ENCODE data around the gene MYT1.

Gene MYT1

DNA sequence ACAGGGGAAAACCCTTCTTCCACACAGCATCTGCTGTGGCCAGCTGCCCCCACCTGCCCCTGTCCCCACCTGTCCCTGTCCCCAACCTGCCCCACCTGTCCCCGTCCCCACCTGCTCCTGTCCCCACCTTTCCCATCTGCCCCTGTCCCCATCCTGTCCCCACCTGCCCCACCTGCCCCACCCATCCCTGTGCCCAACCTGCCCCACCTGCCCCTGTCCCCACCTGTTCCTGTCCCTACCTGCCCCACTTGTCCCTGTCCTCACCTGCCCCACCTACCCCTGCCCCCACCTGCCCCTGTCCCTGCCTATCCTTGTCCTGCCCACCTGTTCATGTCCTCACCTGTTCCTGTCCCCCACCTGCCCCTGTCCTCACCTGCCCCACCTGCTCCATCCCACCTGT is 6.4 kb upstream of the MYT1 start:
- TF ChIP-seq, protein P1, sequence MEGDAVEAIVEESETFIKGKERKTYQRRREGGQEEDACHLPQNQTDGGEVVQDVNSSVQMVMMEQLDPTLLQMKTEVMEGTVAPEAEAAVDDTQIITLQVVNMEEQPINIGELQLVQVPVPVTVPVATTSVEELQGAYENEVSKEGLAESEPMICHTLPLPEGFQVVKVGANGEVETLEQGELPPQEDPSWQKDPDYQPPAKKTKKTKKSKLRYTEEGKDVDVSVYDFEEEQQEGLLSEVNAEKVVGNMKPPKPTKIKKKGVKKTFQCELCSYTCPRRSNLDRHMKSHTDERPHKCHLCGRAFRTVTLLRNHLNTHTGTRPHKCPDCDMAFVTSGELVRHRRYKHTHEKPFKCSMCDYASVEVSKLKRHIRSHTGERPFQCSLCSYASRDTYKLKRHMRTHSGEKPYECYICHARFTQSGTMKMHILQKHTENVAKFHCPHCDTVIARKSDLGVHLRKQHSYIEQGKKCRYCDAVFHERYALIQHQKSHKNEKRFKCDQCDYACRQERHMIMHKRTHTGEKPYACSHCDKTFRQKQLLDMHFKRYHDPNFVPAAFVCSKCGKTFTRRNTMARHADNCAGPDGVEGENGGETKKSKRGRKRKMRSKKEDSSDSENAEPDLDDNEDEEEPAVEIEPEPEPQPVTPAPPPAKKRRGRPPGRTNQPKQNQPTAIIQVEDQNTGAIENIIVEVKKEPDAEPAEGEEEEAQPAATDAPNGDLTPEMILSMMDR (conservative IDR thresholded peaks at IDR 0.05; ENCODE audit: low read depth), result no peak
- H3K27ac ChIP-seq, result no peak overlapping the region
- ChIA-PET CTCF (no interaction called here), POLR2A (ENCODE audit: low non-redundant PET) (no interaction called here)
- no peak for DNase-seq (ENCODE audit: low spot score)

DNA sequence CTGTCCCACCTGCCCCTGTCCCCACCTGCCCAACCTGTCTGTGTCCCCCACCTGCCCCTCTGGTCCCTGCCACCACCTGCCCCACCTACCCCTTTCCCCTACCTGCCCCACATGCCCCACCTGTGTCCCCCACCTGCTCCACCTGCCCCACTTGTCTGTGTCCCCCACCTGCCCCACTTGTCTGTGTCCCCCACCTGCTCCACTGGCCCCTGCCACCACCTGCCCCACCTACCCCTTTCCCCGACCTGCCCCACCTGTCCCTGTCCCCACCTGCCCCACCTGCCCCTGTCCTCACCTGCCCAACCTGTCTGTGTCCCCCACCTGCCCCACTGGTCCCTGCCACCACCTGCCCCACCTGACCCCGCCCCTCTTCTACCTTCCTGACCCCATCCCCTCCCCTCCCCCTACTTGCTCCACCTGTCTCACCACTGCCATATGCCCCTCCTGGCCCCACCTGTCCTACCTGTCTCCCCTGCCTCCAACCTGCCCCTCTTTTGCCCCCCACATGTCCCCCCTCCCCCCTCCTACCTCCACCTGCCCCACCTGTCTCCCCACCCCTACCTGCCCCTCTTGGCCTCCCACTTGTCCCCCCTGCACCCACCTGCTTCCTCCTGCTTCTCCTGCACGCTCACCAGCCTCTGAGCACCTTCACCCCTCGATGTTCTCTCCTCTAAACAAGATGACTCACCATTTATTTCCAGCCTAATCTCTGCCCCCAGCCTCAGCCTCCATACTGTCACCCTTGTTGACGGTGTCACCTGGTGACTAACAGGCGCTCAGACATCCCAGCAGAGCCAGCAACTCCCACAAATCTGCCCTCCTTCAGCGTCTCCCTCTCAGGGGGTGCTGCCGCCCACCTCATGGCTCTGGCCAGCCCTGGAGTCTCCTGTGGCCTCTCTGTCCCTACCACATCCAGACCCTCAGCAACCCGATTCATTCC is 5.6 kb upstream of the MYT1 start:
- TF ChIP-seq, protein P1 (conservative IDR thresholded peaks at IDR 0.05; ENCODE audit: low read depth), result no peak
- ChIA-PET CTCF (interaction anchor here (1.0 kb wide), 1 partner anchor 185 kb away, joined by 3 read pairs; no protein-coding TSS in a partner anchor), POLR2A (ENCODE audit: low non-redundant PET) (no interaction called here)
- no peak for DNase-seq (ENCODE audit: low spot score)
- H3K27ac ChIP-seq, result no peak overlapping the region

DNA sequence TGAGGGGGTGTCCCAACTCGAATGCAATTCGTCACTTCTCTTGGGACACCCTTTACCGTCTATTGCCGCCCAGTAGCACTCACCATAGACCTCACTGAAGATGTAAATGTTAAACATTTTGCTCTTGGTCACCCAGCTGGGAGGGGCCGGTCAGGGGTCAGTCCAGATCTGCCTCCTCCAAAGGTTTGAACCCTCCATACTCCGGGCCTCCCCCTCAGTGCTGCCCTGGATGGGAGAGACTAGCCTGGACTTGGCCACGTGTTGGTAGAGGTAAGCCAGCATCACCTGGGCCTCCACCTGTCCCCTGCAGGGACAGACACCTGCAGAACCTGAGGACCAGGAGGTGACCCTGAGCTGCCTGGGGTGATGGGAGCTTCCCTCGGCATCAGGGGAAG is 5.0 kb upstream of the MYT1 start:
- TF ChIP-seq, protein P1 (conservative IDR thresholded peaks at IDR 0.05; ENCODE audit: low read depth), result no peak
- ChIA-PET CTCF (interaction anchor here (1.0 kb wide), 1 partner anchor 186 kb away, joined by 3 read pairs; no protein-coding TSS in a partner anchor), POLR2A (ENCODE audit: low non-redundant PET) (no interaction called here)
- no peak overlapping the region for H3K27ac ChIP-seq
- no peak for DNase-seq (ENCODE audit: low spot score)

DNA sequence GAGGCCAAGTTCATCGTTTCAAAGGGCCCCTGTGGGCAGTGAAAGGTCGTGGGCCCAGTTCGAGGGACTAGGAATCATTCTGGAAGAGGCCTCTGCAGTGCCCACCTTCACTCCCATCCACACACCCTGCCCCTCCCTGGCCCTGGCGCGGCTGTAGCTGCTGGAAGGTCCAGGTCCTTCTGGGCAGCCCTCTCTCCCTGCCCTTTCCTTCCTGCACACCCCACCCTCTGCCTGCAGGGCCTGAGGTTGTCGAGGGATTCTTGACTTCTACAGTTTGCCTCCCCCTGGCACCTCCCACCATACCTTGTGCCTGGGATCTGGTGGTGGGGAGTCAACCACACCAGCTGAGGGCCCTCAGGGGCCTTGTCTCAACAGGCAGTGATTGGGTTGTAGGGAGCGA is 4.5 kb upstream of the MYT1 start:
- ChIA-PET CTCF (interaction anchor here (1.0 kb wide), 1 partner anchor 186 kb away, joined by 3 read pairs; no protein-coding TSS in a partner anchor), POLR2A (ENCODE audit: low non-redundant PET) (no interaction called here)
- DNase-seq (ENCODE audit: low spot score), result no peak
- TF ChIP-seq, protein P1 (conservative IDR thresholded peaks at IDR 0.05; ENCODE audit: low read depth), result no peak
- H3K27ac ChIP-seq, result no peak overlapping the region

DNA sequence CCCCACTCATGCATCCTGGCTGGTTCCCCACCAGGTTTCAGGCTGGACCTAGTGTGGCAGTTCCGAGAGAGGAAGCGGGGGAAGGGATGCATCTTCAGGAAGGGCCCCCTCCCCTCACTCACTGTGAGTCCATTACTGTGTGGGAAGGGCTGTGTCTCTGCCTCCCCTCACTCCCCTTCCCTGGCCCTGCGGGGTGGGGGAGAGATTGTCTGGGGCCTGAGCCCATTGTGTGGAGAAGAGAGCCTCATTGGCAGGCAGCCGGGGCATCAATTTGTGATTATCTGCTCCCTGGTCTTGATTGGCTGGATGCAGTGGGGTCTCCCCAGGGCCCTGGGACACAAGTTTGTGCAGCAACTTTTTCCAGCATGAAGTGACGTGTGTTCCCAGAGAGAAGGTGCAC is 4.1 kb upstream of the MYT1 start:
- ChIA-PET CTCF (interaction anchor here (0.6 to 1.0 kb wide), 2 partner anchors 14 to 187 kb away, joined by 3 read pairs; no protein-coding TSS in a partner anchor), POLR2A (ENCODE audit: low non-redundant PET) (no interaction called here)
- no peak for DNase-seq (ENCODE audit: low spot score)

DNA sequence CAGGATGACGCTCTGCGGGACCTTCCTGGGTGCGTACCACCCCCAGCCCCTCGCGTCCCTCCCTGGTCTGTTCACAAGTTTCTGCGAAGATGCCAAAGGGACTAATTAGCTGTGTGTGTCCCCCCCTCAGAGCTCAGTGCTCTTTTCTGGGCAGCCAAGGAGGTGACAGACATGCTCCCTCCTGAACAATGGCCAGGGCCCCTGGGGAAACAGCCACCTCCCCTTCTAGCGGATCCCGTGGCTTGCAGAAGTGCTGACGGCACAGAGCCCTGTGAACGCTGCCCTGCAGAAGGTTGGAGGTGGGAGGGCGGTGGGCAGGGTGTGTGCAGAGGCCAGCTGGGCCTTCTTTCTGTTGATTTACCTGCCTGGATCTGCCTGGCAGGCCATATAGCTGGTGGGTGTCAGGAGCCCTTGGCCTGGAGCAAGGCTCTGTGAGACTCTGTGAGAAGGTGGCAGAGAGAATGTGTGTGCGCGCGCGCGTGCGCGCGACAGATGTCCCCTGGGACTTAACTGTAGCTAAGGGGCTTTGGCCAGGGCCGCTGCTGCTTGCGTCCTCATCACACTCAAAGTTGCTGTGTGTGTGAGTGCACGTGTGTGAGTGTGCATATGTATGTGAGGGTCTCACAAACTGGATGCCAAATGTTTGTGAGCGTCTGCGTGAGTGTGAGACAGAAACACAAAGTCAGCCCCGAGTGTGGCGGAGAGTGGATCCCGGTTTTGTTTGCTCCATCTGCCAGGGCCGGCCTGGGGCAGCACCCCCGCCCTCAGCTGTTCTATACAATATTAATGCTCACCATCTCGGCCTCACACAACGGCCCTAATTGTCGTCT is 3.5 kb upstream of the MYT1 start:
- TF ChIP-seq, protein P1 (conservative IDR thresholded peaks at IDR 0.05; ENCODE audit: low read depth), result no peak
- H3K27ac ChIP-seq, result no peak overlapping the region
- ChIA-PET POLR2A (ENCODE audit: low non-redundant PET) (no interaction called here), CTCF (interaction anchor here (0.6 kb wide), 1 partner anchor 14 kb away, joined by 3 read pairs; no protein-coding TSS in a partner anchor)
- no peak for DNase-seq (ENCODE audit: low spot score)

More for the DNA sequence above, 4.1 kb upstream of the MYT1 start:
- TF ChIP-seq, protein P1 (conservative IDR thresholded peaks at IDR 0.05; ENCODE audit: low read depth), result no peak
- no peak overlapping the region for H3K27ac ChIP-seq

Measured in RWPE1 (cell line).